Measurements from ENCODE around the gene AP5S1.
"Not testable (repeated sequence)": the region's sequence is repeated elsewhere in the genome, so short reads cannot be mapped to it uniquely, and the experiment has no call there.

Gene AP5S1

DNA sequence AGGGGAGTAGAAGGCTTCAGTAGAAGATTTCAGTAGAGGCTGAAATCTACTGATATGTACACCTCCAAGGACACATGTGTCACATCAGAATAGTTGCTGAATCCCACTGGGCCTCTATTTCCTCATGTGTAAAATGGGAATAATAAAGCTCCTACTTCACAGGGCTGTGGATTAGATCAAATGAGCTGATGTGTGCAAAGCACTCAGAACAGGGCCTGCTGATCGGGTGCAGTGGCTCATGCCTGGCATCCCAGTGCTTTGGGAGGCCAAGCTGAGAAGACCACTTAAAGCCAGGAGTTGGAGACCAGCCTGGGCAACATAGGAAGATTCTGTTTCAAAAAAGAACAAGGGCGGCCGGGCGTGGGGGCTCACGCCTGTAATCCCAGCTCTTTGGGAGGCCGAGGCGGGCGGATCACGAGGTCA lies 8.1 kb upstream of the AP5S1 start:
- DNase-seq (ENCODE audit: low read depth in 2 of 2), result no peak

DNA sequence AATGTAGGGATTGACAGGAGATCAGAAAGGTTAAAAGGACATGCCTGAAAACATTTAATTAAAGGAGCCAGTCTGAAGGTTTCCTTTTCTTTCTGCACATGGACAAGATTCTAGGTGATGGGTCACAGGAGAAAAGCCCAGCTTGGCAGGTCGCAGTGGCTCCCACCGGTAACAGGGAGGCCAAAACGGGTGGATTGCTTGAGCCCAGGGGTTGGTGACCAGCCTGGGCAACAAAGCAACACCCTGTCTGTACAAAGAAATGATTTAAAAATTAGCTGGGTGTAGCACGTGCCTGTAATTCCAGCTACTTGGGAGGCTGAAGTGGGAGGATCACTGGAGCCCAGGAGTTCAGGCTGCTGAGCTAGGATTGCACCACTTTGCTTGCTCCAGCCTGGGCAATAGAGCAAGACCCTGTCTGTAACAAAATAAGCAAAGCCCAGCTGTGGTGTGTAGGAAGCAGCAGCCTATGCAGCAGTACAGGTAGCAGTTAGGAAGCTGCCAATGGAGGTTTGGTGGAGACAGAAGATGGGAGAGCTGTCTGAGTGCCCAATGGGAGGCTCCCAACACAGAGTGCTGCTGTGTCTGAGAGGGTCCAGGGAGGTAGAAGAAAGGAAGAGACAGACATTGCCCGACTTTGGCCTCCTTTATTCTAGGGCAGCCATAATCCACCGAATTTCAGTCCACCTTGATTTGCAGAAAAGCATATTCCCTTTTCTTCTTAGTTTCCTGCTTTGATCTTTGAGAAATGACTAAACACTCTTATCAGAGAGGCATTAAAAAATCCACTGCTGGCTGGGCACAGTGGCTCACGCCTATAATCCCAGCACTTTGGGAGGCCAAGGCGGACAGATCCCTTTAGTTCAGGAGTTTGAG lies 7.1 kb upstream of the AP5S1 start:
- no peak for DNase-seq (ENCODE audit: low read depth in 2 of 2)

DNA sequence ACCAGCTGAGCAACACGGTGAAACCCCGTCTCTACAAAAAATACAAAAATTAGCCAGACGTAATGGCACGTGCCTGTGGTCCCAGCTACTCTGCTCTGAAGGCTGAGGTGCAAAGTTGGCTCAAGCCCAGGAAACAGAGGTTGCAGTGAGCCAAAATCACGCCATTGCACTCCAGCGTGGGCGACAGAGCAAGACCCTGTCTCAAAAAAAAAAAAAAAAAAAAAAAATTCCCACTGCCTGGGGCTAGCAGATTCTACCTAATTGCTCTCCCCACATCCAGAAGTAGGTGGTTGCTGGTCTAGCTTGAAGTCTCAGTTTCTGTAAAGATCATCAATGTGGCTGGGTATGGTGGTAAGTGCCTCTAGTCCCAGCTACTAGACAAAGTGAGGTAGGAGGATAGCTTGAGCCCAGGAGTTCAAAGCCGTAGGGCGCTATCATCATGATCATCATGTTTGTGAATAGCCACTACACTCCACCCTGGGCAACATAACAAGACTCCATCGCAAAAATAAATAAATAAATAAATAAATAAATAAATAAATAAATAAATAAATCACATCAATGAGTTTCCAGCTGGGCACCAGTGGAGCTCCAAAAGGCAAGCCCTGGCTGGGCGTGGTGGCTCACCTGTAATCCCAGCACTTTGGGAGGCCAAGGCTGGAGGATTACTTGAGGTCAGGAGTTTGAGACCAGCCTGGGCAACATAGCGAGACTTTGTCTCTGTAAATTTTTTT lies 6.3 kb upstream of the AP5S1 start:
- DNase-seq (ENCODE audit: low read depth in 2 of 2), result no peak

DNA sequence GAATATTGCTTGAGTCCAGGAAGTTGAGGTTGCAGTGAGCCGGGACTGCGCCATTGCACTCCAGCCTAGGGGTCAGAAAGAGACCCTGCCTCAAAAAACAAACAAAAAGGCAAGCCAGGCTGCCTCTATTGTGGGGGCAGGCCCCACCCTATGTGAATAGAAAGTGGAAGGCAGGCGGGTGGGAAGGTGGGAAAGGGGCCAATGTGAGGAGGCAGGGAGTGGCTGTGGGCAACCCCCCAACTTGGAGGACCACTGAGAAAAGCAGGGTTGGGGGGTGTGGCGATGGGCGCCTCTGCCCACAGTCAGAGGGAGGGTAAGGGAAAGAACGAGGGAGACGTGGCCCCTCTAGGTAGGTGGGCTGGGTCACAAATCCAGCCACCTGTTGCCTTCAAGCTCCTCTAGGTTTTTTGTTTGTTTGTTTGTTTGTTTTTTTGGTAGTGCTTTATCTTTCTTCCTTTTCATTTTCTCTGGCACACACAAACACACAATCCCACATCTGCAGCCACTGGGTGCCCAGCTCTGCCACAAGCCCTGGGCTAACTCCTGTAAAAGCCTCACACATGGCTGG lies 5.3 kb upstream of the AP5S1 start:
- DNase-seq (ENCODE audit: low read depth in 2 of 2), result no peak

DNA sequence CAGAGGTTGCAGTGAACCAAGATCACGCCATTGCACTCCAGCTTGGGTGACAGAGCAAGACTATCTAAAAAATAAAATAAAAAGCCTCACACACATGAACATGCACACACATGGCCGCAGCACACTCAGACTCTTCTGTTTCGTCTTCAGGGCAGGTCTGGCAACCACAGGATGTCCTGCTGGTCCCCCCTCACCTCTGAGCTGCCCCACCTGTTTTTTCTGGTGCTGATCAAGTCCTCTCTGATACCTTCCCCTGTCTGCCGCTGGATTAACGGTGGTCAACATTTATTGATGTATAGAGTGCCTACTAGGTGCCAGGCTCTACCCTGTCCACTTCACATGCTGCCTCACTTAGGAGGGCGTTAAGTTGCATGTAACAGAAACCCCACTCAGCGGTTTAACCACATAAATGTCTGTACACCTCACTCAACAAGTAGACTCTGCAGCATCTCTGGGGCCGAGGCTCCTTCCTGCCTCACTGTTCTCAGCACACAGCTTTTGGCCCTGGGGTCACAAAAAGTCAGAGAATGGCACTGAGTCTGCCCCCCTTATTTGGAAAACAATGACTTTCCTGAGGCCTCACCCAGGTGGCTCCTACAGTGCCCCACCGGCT lies 4.5 kb upstream of the AP5S1 start:
- DNase-seq (ENCODE audit: low read depth in 2 of 2), result no peak

DNA sequence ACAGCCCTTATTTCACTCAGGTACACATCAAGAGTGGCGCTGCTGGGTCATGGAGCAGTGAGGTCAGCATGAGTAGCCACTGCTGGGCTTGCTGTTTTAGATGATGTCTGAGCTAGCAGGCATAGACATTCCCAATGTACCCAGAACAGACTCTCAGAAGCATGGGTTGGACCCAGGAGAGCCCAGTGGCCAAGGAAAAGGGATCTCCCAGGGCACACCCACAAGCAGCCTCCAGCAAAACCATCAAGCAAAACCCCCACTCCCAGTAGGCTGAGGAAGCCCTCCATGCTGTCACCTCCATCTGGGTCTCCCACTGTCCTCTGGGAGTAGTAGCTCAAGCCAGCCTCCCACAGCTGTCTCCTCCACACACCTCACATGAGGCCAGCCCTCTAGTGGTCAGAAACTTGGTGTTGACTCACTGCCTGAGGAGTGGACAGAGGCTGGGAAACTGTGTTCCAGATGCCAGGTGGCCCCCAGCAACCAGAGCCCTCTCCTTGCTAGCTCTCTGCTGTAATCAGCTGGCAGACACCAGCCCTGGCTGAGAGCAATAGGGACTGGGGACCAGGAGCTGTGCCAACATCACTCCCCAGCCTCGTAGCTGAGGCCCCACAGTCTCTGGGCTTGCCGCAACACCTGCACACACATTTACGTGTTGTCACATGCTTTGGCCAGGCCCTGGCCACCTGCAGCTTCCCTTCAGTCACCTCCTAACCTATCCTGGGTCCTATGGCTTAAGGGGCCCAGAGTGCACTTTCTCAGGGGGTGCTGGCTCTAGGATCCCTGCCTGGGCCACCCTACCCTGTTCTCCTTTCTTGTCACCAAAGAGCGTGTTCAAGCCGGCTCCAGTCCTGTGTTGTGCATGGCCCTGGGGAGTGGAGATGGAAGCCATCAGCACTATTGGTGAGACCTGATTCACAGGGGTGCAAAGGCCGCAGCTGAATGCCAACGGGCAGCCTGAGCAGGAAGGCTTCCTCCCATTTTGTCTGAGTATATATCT lies 1.9 kb upstream of the AP5S1 start:
- no peak for DNase-seq (ENCODE audit: low read depth in 2 of 2)

DNA sequence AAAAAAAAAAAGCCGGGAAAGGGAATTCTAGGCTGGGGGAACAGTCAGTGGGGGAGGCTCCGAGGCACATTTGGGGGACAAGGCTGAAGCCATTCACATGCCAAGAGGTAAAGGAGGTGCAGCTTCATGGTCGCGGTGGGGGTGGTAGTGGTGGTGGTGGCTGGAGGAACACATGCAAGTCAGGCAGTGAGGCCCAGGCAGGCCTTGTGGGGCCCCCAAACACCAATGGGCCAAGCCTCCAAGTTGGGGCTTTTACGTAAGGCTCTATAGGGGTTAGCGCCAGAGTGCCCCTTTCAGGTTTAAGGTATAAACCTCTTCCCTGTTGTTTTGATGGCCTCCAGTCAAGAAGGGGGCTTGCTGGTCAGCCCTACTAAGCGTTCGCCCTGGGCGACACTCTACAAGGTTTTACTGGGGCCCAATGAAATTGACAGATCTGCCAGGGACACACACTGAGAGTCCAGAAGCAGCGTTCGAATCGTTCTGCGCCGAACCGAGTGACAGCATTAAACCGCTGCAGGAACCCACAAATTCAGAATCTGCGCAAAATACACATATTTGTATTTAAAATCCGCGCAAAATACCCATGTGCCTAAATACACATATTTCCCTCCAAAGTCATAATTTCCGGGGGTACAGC lies 818 bp upstream of the AP5S1 start:
- no peak for DNase-seq (ENCODE audit: low read depth in 2 of 2)

DNA sequence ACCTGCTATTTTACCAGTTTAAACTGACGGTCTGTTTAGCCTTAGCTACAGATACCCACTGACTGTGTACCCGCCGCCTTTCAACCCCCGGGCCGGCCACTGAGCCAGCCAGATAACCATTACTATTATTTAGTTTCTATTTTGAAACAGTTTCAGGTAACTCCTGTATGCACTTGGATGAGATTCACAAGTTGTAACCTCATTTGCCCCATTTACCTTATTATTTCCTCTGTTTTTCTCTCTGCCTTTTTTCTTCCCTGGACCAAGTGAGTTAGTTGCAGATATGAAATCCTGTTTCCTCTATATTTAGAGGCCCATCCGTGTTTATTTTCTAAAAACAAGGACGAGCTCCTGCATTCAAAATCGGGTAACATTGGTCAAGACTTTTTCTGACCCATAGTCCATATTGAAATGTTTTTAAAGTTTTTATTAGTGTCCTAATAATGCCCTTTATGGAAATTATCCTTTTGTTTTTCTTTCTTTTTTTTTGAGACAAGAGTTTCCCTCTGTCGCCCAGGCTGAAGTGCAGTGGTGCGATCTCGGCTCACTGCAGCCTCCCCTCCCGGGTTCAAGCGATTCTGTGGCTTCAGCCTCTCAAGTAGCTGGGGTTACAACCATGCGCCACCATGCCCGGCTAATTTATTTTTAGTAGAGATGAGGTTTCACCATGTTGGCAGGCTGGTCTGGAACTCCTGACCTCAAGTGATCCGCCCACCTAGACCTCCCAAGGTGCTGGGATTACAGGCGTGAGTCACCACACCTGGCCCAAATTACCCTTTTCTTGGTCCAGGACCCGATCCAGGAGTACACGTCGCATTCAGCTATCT lies 767 bp downstream of the AP5S1 start:
- no peak for DNase-seq (ENCODE audit: low read depth in 2 of 2)

DNA sequence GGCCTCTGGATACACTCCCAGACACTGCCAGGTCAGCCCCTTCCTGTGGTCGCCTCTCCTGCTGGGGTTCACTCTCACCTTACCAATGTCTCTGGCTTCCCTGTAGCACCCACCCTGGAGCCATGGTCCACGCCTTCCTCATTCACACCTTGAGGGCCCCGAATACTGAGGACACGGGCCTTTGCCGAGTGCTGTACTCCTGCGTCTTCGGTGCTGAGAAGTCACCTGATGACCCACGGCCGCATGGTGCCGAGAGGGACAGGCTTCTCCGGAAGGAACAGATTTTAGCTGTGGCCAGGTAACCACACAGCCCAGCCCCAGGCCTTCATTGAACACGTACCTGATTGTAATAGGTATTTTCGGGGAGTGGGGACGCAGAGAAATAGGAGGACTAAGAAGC lies 1.6 kb downstream of the AP5S1 start:
- no peak for DNase-seq (ENCODE audit: low read depth in 2 of 2)

DNA sequence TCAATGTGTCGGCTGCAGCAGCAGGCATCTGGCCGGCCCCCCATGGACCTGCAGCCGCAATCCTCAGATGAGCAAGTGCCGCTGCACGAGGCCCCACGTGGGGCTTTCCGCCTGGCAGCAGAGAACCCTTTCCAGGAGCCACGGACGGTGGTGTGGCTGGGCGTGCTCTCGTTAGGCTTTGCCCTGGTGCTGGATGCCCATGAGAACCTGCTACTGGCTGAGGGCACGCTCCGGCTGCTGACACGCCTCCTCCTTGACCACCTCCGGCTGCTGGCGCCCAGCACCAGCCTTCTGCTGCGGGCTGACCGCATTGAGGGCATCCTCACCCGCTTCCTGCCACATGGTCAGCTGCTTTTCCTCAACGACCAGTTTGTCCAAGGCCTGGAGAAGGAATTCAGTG lies 3.5 kb downstream of the AP5S1 start:
- no peak for DNase-seq (ENCODE audit: low read depth in 2 of 2)

DNA sequence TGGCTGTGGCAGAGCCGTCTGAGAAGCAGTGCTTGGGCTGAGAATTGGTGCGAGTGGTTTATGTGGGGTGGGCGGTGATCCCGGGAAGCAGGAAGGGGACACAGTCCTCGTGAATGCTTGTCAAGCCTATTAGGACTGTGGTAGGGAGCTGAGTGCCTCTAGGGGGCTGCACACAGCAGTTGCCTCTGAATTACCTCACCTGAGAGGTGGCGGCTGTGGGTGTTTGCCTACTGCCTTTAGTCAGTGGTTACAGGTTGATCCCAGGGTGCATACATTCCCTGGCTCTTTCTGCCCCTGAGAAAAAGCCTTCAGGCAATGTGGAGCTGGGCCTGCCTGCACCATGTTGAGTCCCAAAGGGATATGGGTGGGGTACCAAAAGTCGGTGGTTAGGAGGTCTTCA lies 5.2 kb downstream of the AP5S1 start:
- DNase-seq (ENCODE audit: low read depth in 2 of 2), result no peak

DNA sequence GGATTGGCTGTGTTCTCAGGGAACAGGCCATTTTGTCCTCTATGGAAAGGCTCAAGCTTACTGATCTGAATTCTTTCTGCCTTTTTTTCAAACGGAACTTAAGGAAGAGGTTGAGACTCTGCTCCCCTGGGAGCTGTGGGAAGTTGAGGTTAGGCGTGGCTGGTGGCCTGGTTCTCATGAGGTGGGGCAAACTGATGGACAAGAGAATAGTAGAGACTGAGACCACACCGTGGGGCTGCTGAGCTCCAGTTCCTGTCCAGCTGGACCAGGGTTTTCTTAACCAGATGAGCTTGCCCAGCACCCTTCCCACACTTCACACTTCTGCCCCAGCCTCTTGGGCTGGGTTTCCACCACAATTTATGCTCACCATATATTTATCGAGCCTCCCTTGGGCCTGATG lies 6.1 kb downstream of the AP5S1 start:
- no peak for DNase-seq (ENCODE audit: low read depth in 2 of 2)

DNA sequence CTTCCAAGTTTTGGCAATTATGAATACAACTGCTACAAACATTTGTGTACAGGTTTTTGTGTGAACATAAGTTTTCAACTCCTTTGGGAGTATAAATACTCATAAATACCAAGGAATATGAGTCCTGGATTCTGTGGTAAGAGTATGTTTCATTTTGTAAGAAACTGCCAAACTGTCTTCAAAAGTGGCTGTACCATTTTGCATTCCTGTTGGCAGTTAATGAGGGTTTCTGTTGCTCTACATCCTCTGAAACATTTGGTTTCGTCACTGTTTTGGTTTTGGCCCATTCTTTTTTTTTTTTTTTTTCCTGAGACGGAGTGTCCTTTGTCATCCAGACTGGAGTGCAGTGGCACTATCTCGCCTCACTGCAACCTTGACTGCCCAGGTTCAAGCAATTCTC lies 8.5 kb downstream of the AP5S1 start:
- DNase-seq (ENCODE audit: low read depth in 2 of 2), result no peak

DNA sequence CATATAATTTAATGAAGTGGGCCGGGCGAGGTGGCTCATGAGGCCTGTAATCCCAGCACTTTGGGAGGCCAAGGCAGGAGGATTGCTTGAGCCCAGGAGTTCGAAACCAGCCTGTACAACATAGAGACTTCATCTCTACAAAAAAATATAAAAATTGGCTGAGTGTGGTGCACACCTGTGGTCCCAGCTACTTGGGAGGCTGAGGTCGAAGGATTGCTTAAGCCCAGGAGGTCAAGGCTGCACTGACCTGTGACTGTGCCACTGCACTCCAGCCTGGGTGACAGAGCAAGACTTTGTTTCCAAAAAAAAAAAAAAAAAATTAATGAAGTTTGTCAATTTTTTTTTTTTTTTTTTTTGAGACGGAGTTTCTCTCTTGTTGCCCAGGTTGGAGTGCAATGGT lies 9.5 kb downstream of the AP5S1 start:
- DNase-seq (ENCODE audit: low read depth in 2 of 2), result not testable (repeated sequence)

DNA sequence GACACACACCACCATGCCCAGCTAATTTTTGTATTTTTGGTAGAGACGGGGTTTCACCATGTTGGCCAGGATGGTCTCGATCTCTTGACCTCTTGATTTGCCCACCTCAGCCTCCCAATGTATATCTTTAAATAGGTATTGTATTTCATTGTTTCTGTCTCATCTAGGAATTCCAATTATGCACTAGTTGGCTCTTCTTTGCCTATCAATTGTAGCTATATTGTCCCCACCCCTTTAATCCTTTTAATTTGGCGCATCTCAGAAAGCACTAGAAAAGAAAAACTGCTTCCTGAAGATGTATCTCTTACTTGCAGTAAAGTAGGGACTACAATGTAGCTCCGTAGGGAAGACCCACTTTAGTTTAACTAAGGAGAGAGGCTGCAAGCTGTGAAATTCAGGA lies 15.8 kb downstream of the AP5S1 start:
- no peak for DNase-seq (ENCODE audit: low read depth in 2 of 2)

DNA sequence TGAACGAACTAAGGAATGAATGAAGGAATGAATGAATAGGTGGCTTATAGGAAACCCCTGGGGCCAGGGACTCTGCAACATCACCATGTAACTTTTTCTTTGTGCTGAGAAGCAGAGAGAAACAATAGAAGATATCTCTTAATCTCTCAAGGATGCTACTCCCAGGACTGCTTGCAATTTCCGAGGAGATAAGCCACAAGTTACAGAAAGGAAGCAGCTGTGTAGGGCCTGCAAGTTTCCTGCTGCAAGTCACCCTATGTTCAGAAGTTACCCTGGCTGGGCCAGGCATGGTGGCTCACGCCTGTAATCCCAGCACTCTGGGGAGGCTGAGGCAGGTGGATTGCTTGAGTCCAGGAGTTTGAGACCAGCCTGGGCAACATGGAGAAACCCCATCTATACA lies 19.0 kb downstream of the AP5S1 start:
- no peak for DNase-seq (ENCODE audit: low read depth in 2 of 2)

DNA sequence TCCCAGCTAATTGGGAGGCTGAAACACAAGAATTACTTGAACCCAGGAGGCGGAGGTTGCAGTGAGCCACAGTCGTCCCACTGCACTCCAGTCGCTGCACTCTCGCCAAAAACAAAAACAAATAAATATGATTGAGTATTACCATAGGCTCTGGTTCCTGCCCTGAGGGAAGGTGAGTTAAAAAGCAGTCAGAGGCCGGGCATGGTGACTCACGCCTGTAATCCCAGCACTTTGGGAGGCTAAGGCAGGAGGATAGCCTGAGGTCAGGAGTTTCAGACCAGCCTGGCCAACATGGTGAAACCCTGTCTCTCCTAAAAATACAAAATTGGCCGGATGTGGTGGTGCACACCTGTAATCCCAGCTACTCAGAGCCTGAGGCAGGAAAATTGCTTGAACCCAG lies 19.9 kb downstream of the AP5S1 start:
- DNase-seq (ENCODE audit: low read depth in 2 of 2), result not testable (repeated sequence)

DNA sequence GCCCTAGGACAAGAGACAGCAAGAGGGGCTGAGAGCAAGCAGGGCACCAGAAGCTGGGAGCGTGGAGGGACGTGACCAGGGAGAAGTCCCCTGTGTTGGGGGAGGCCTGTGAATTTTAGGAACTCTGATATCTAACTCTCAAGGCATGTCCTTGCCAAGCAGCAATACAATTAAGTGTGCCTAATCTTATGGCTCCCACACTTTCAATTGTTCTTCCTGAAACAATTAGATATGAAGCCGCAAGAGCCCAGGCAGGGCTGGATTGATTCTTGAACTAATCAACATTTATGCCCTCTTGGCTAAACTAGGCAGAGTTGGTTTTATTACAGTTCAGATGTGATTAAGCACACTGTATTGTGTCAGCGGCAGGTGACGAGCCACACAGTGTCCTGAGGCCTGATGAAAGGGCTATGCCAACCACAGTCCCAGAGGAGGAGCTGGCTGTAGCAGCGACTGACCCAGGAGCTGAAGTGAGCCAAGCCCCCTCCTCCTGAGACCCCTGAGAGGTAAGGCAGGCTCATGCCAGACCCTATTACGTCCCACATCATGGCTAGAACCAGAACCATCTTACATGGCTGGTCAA lies 22.1 kb downstream of the AP5S1 start:
- no peak for DNase-seq (ENCODE audit: low read depth in 2 of 2)

DNA sequence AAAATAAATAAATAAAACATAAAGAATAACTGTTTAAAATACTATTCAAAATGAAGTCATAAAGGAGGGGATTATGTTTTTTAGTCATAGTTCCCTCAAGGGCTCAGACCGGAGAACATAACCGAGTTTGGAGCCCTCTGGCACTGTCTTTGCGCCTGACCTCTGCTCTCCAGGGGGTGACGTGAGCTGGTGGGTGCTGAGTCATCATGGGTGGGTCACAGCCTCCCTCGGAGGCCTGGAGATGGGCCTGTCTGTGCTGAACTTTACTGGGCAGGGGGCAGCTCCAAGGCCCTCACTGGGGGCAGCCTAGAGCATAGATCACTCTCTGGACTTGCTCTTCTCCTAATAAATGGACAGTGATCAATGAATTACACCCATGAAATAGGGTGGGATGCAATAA lies 23.1 kb downstream of the AP5S1 start:
- no peak for DNase-seq (ENCODE audit: low read depth in 2 of 2)

All from stimulated activated CD4-positive, alpha-beta T cell treated with anti-CD3 and anti-CD28 coated beads, Interleukin-4, amount 100 ng/mL, for 48 hours (primary cell).